Vagina (tissue), 2 donors: Measurements from ENCODE around the gene KCNQ2.

Source experiments
- POLR2AphosphoS5 ChIP-seq, 2 donors: sonication (generic); formaldehyde crosslinking; IDR thresholded peaks; one replicate each; pipeline ENCODE4 v1.9.0; 2017; ENCODE audit warnings: antibody characterized with exemption in 2 of 2, mild to moderate bottlenecking in 2 of 2, low read depth in 1 of 2; ENCODE audit not compliant: insufficient read depth in 1 of 2
- TF ChIP-seq, protein P1 (sequence below), 3 experiments: fragments of 450-650 bp in 2 of 3; fragments of 200-600 bp in 1 of 3; sonication (generic) in 1 of 3; IDR thresholded peaks; one replicate each; pipeline ENCODE4 v1.5.1; 2017 to 2019; ENCODE audit warnings: antibody characterized with exemption in 3 of 3, mild to moderate bottlenecking in 2 of 3, moderate library complexity in 2 of 3

DNA sequence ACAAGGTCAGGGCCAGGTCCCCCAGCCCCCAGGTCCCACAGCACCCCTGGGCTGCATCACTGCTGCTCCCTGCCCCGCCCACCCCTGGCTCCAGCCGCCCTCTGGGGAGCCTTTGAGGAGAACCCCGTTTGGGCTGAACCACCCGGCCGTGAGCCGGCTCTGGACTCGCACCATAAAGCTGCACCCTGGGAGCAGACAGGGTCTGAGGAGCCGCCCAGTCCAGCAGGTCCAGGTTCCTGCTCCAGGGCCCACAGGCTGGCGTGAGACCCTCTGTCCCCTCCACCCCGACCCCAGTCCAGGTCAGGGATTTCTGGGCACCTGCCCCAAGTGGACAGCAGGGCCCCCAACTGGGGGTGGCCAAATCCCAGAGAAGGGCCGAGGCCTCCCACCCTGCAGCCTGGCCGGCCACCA, 119.6 kb downstream of the KCNQ2 start:
- TF ChIP-seq, protein P1, sequence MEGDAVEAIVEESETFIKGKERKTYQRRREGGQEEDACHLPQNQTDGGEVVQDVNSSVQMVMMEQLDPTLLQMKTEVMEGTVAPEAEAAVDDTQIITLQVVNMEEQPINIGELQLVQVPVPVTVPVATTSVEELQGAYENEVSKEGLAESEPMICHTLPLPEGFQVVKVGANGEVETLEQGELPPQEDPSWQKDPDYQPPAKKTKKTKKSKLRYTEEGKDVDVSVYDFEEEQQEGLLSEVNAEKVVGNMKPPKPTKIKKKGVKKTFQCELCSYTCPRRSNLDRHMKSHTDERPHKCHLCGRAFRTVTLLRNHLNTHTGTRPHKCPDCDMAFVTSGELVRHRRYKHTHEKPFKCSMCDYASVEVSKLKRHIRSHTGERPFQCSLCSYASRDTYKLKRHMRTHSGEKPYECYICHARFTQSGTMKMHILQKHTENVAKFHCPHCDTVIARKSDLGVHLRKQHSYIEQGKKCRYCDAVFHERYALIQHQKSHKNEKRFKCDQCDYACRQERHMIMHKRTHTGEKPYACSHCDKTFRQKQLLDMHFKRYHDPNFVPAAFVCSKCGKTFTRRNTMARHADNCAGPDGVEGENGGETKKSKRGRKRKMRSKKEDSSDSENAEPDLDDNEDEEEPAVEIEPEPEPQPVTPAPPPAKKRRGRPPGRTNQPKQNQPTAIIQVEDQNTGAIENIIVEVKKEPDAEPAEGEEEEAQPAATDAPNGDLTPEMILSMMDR (IDR thresholded peaks at IDR 0.05) = no peak
- TF ChIP-seq POLR2AphosphoS5 (IDR thresholded peaks at IDR 0.05; ENCODE audit: insufficient read depth in 1 of 2, low read depth in 1 of 2) = no peak
